Brain pericyte (primary cell): ENCODE measurements around the gene CAMSAP3.

Experiments used
- DNase-seq: peaks from one replicate; pipeline ENCODE4 v3.0.0-alpha.2; 2012; ENCODE audit warnings: low read depth, low spot score

The CAMSAP3 gene

GRCh38 chr19:7611541-7612279 is 16.0 kb downstream of the CAMSAP3 start:
- DNase-seq = no peak

GRCh38 chr19:7612282-7613274 is 16.9 kb downstream of the CAMSAP3 start:
- no peak for DNase-seq

GRCh38 chr19:7614859-7615741 is 19.4 kb downstream of the CAMSAP3 start:
- no peak for DNase-seq

GRCh38 chr19:7617172-7617571 is 21.5 kb downstream of the CAMSAP3 start:
- DNase-seq = no peak

- no peak for DNase-seq
Observed at GRCh38 chr19:7617735-7618134, 22.1 kb downstream of the CAMSAP3 start.

- no peak for DNase-seq
Observed at GRCh38 chr19:7618348-7618747, 22.7 kb downstream of the CAMSAP3 start.

GRCh38 chr19:7618771-7619510 is 23.3 kb downstream of the CAMSAP3 start:
- DNase-seq = no peak

GRCh38 chr19:7619671-7620441 is 24.2 kb downstream of the CAMSAP3 start:
- no peak for DNase-seq

- DNase-seq = no peak
Observed at GRCh38 chr19:7620442-7621412, 25.1 kb downstream of the CAMSAP3 start.

GRCh38 chr19:7622933-7623685 is 27.4 kb downstream of the CAMSAP3 start:
- DNase-seq = no peak

GRCh38 chr19:7623725-7624603 is 28.3 kb downstream of the CAMSAP3 start:
- DNase-seq = no peak

GRCh38 chr19:7624810-7625209 is 29.1 kb downstream of the CAMSAP3 start:
- DNase-seq = no peak

- DNase-seq = no peak
Observed at GRCh38 chr19:7625763-7626372, 30.2 kb downstream of the CAMSAP3 start.

GRCh38 chr19:7627166-7627565 is 31.5 kb downstream of the CAMSAP3 start:
- DNase-seq = no peak

- no peak for DNase-seq
Observed at GRCh38 chr19:7628589-7629311, 33.1 kb downstream of the CAMSAP3 start.
